ENCODE measurements around the gene AGAP1. TPM values are rescaled to one million over a fixed set of nuclear protein-coding genes. Genes with fewer than 3 reads are reported as not detected.

Gene AGAP1
- total RNA-seq, 4 donors from 2014 or later, result 33.7 to 55.2 (median 37.5) TPM

DNA sequence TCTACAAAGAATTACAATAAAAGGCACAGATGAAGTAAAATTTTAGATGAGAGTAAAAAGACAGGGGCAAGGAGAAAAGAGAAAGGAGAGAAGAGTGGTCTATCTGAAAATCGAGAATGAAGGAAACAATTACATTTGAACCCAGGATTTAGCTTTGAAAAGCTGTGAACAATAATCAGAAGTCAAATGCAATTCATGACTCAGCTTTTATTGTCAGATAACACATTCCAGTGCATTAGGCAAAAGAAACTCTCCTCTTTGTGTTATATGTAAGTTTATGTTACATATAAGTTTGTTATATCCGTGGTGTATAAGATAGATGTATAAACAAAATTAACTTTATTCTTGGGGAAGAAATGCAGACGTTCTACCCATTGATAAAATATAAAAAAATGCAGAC lies 389.8 kb downstream of the AGAP1 start:
- Histone ChIP-seq H3K27ac (no peak overlapping the region), H3K27me3 (no peaks in the 10 kb centered on the region), H3K4me3 (no peak overlapping the region), H3K9me3 (no peaks in the 10 kb centered on the region), H3K36me3 (peaks cover 0 to 39% of the 10 kb centered on the region in 2 donors), H3K4me1 (no peaks in the 10 kb centered on the region)
- WGBS, 2 donors (ENCODE audit: low coverage in 1 of 2), result 72 to 77% methylated on average over 3 of the region's 3 CpGs
- TF ChIP-seq POLR2A (IDR thresholded peaks at IDR 0.05) (no peak), POLR2AphosphoS5 (IDR thresholded peaks at IDR 0.05) (no peak), EP300 (IDR thresholded peaks at IDR 0.05) (no peak)
- TF ChIP-seq, protein P1, sequence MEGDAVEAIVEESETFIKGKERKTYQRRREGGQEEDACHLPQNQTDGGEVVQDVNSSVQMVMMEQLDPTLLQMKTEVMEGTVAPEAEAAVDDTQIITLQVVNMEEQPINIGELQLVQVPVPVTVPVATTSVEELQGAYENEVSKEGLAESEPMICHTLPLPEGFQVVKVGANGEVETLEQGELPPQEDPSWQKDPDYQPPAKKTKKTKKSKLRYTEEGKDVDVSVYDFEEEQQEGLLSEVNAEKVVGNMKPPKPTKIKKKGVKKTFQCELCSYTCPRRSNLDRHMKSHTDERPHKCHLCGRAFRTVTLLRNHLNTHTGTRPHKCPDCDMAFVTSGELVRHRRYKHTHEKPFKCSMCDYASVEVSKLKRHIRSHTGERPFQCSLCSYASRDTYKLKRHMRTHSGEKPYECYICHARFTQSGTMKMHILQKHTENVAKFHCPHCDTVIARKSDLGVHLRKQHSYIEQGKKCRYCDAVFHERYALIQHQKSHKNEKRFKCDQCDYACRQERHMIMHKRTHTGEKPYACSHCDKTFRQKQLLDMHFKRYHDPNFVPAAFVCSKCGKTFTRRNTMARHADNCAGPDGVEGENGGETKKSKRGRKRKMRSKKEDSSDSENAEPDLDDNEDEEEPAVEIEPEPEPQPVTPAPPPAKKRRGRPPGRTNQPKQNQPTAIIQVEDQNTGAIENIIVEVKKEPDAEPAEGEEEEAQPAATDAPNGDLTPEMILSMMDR (IDR thresholded peaks at IDR 0.05), result no peak
- ATAC-seq, result no peak

- ATAC-seq, result no peak
- WGBS, 2 donors (ENCODE audit: low coverage in 1 of 2), result 88 to 90% methylated on average over 2 to 5 of the region's 5 CpGs
- Histone ChIP-seq H3K4me3 (no peak overlapping the region), H3K27me3 (no peaks in the 10 kb centered on the region), H3K4me1 (no peaks in the 10 kb centered on the region), H3K27ac (no peak overlapping the region), H3K36me3 (peaks cover 0 to 80% of the 10 kb centered on the region in 2 donors), H3K9me3 (no peaks in the 10 kb centered on the region)
- TF ChIP-seq EP300 (IDR thresholded peaks at IDR 0.05) (no peak), POLR2AphosphoS5 (IDR thresholded peaks at IDR 0.05) (no peak), POLR2A (IDR thresholded peaks at IDR 0.05) (no peak)
- TF ChIP-seq, protein P1 (IDR thresholded peaks at IDR 0.05), result no peak
These were observed 395.4 kb downstream of the AGAP1 start for GRCh38 chr2:235889302-235889630.

DNA sequence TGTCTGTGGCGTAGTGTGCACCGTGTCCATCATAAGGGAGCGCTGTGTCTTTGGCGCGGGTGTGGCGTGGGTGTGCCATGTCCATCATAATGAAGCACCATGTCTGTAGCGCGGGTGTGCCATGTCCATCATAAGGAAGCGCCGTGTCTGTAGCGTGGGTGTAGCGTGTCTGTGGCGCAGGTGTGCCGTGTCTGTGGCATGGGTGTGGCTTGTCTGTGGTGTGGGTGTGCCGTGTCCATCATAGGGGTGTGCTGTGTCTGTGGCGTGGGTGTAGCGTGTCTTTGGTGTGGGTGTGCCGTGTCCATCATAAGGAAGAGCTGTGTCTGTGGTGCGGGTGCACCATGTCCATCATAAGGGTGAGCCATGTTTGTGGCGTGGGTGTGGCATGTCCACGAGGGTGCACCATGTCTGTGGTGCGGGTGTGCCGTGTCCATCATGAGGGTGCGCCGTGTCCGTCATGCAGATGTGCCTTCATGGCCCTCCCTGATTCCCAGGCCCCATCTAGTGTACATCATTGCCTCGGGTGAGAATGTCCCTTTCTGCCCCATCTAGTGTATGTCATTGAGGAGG lies 399.4 kb downstream of the AGAP1 start:
- no peak for ATAC-seq
- WGBS, 2 donors (ENCODE audit: low coverage in 1 of 2), result 100% methylated on average over 7 of the region's 27 CpGs; no CpG with 5 or more reads in 1 of the 2 donors
- Histone ChIP-seq H3K27me3 (no peaks in the 10 kb centered on the region), H3K9me3 (no peaks in the 10 kb centered on the region), H3K4me1 (no peaks in the 10 kb centered on the region), H3K36me3 (peaks cover 0 to 53% of the 10 kb centered on the region in 2 donors), H3K27ac (no peak overlapping the region), H3K4me3 (no peak overlapping the region)
- no peak for TF ChIP-seq EP300 (IDR thresholded peaks at IDR 0.05)
- TF ChIP-seq POLR2A (IDR thresholded peaks at IDR 0.05), result no peak
- TF ChIP-seq POLR2AphosphoS5 (IDR thresholded peaks at IDR 0.05), result no peak
- TF ChIP-seq, protein P1 (IDR thresholded peaks at IDR 0.05), result no peak

GRCh38 chr2:235894839-235895238 lies 401.0 kb downstream of the AGAP1 start:
- Histone ChIP-seq H3K4me1 (no peaks in the 10 kb centered on the region), H3K9me3 (no peaks in the 10 kb centered on the region), H3K27me3 (no peaks in the 10 kb centered on the region), H3K36me3 (peaks cover 0 to 46% of the 10 kb centered on the region in 2 donors), H3K4me3 (no peak overlapping the region), H3K27ac (no peak overlapping the region)
- 88 to 98% methylated on average over 6 to 10 of the region's 10 CpGs for WGBS, 2 donors (ENCODE audit: low coverage in 1 of 2)
- ATAC-seq, result no peak
- TF ChIP-seq POLR2AphosphoS5 (IDR thresholded peaks at IDR 0.05), result no peak
- TF ChIP-seq EP300 (IDR thresholded peaks at IDR 0.05), result no peak
- no peak for TF ChIP-seq POLR2A (IDR thresholded peaks at IDR 0.05)
- TF ChIP-seq, protein P1 (IDR thresholded peaks at IDR 0.05), result no peak

GRCh38 chr2:235896061-235896460 lies 402.2 kb downstream of the AGAP1 start:
- 85 to 95% methylated on average over 2 of the region's 2 CpGs for WGBS, 2 donors (ENCODE audit: low coverage in 1 of 2)
- H3K4me1 ChIP-seq, result no peaks in the 10 kb centered on the region
- peaks cover 0 to 39% of the 10 kb centered on the region in 2 donors for H3K36me3 ChIP-seq
- no peak overlapping the region for H3K27ac ChIP-seq
- H3K9me3 ChIP-seq, result no peaks in the 10 kb centered on the region
- ATAC-seq, result no peak
- TF ChIP-seq EP300 (IDR thresholded peaks at IDR 0.05) (no peak), POLR2AphosphoS5 (IDR thresholded peaks at IDR 0.05) (no peak), POLR2A (IDR thresholded peaks at IDR 0.05) (no peak)
- TF ChIP-seq, protein P1 (IDR thresholded peaks at IDR 0.05), result no peak
- H3K4me3 ChIP-seq, result no peak overlapping the region
- no peaks in the 10 kb centered on the region for H3K27me3 ChIP-seq
